ENCODE measurements around the gene HIVEP3. TPM values are rescaled to one million over a fixed set of nuclear protein-coding genes. Genes with fewer than 3 reads are reported as not detected.
A peak's percentile ranks its signal among the peaks of the same experiment; 100 is the strongest.

Gene HIVEP3
- total RNA-seq, 1 experiment from 2014 or later, result 0.32 TPM

DNA sequence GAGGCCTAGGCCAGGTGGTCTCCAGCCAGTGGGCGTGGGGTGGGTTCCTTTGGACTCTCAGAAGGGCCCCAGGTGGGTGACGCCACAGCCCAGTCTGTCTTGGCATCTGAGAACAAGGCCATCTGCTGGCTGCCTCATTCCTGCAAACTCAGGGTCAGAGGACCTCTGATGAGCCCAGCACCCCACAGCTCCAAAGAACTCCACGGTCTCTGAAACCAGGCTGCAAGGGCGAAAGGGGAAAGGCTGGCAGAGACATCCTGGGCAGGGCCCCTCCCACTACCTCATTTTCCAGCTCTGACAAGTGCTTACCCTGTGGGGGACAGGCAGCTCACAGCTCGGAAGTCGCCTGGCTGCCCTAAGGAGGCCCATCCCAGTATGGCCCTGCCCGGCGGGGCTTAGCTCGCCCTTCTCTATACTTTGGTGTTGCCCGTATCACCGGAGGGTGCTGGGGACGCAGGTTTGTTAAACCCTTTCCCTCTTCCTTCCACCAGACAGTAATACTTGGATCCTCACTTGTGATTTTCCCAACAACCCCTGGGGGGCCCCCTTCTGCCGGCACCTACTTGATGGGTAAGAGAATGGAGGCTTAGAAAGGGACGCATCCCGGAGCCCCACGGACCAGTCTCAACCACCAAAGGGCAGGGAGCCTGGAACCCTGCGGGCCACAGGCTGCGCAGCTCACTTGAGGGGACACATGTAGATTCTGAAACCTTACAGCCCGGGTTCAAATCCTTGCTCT lies 423.3 kb downstream of the HIVEP3 start:
- in situ Hi-C loops (cut with HindIII; ENCODE audit: low pct_unique_long_range_greater_than_20kb, low sequenced_read_pairs), result no loop called here
- peak; percentile 35 for DNase-seq (ENCODE audit: low read depth, low spot score)

DNA sequence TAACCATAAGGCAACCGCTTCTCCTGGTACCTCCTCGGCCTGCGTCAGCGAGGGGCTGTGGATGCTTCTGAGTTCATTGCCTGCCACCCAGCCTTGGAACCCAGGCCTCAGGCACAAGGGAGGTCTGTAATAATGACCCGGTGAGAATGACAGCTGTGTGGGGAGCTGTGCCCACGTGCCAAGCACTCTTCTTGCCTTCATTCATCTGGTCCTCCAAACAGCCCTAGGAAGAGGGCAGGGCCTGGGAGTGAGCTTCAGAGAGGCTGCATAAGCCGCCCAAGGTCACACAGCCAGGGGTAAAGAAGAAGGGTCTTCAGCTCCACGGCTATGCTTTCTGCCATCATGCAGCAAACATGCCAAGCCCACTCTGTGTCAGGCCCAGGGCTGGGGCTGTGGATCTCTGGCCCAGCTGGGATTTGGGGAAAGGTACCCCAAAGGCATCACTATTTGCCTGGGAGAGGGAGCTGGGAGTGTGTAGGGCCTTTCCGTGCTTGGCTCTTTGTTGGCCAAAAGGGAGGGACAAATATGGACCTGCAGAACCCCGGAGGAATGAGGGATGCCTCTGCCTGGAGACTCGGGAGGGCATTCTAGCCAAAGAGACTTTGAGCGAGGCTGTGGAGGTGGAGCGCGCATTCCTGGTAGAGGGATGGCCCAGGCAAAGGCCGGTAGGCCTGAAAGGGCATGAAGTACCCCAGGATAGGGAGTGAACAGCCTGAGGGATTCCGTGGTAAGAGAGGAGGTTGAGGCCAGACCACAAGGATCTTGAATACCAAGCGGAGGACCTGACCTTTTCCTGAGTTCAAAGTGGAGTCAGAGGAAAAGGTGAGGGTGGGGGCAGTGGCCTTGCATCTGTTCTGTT lies 424.1 kb downstream of the HIVEP3 start:
- DNase-seq (ENCODE audit: low read depth, low spot score), result no peak

DNA sequence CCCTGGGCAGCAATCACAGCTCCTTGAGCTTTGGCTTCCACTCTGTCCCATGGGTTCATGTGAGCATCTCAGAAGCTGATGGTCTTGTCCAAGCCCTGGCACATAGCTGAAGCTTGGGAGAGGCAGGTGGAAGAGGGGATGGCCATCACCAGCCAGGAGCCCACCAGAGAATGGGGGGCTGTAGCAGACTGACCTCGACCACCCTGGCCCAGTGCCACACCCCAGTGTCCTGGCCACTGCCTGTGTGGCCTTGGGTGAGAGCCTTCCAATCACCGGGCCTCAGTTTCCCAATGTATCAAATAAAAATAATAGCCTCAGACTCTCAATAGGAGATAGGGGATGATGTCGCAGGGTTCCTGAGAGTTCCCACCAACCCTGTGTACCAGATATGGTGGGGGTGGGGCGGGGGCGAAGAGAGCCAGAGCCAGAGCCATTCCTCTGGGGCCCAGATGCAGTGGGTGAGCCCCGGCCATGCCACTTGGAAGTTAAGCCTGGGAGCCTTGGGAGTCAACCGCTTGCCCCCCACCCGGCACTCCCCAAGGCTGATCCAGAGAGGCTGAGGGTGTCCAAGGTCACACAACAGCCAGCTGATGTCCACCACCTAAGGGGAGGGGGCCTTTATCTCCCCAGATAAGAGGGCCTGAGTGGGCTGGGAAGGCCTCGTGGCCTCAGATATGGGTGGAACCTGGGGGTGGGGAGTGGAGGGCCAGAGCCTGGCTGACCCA lies 424.9 kb downstream of the HIVEP3 start:
- no peak for DNase-seq (ENCODE audit: low read depth, low spot score)
- in situ Hi-C loops (cut with HindIII; ENCODE audit: low pct_unique_long_range_greater_than_20kb, low sequenced_read_pairs), result no loop called here

More for the DNA sequence above, 424.1 kb downstream of the HIVEP3 start:
- in situ Hi-C loops (cut with HindIII; ENCODE audit: low pct_unique_long_range_greater_than_20kb, low sequenced_read_pairs), result no loop called here

- no peak for DNase-seq (ENCODE audit: low read depth, low spot score)
- in situ Hi-C loops (cut with HindIII; ENCODE audit: low pct_unique_long_range_greater_than_20kb, low sequenced_read_pairs), result no loop called here
Observed at GRCh38 chr1:41493117-41493536, 425.6 kb downstream of the HIVEP3 start.

- in situ Hi-C loops (cut with HindIII; ENCODE audit: low pct_unique_long_range_greater_than_20kb, low sequenced_read_pairs), result no loop called here
- peak; percentile 65 for DNase-seq (ENCODE audit: low read depth, low spot score)
Observed at GRCh38 chr1:41492341-41492848, 426.3 kb downstream of the HIVEP3 start.

DNA sequence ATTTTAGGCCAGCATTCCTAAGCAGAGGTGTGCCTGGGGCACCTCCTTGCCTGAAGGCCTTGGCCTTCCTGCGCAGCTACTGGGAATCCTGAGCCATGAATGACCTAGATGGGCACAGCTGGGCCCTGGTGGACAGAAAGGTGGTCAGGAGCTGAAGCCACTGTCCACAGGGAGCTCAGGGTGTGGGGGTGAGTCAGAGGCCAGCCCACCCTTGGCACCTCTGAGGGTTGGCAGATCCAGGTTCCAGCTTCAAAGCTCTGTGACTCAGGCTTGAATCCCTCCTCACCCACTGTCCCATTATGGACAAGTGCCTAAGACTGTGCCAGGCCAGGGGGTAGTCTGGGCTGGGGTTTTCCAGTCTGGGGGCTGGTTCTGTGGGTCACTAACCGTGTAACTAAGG lies 427.8 kb downstream of the HIVEP3 start:
- in situ Hi-C loops (cut with HindIII; ENCODE audit: low pct_unique_long_range_greater_than_20kb, low sequenced_read_pairs), result no loop called here
- DNase-seq (ENCODE audit: low read depth, low spot score), result no peak

GRCh38 chr1:41489561-41489960 lies 429.2 kb downstream of the HIVEP3 start:
- in situ Hi-C loops (cut with HindIII; ENCODE audit: low pct_unique_long_range_greater_than_20kb, low sequenced_read_pairs), result no loop called here
- DNase-seq (ENCODE audit: low read depth, low spot score), result no peak

DNA sequence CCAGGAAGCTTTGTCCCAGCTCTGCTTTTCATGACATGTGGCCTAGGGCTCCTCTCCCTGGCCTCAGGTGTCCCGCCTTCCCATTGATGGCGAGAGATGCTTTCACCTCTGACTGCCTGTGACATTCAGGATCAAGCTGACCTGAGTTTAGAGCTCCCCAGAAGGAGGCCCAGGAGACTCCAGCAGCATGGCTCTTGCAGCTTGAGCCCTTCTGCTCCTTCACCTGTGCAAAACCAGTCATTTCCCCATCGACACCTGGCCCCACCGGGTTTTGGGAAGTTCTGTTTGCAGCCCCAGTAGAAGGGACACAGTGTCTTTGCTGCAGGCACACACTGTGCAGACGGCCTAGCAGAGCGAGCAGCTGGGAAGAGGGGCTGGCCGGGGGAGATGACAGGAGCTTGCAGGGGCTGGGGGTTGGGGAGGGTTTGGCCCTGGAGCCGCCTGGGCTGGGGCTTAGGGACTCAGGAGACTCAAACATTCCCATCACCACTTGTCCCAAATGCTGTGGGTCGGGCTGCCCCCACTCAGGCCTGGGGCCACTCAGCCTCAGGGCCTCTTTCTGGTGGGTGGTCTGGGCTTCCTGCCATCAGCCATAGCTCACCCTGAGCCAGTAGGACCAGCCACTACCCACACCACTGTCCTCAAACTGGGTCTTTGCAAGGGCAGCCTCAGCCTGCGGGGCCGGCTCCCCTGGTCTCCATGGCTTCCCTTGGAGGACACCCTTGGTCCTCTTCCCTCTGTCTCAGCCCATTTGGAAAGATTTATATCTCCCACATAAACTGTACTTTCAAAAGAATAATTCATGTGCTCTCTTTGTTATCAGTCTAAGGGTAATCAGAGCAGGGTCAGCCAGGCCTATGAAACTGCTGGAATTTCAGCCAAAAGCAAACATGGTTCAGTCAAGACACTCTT lies 430.4 kb downstream of the HIVEP3 start:
- in situ Hi-C loops (cut with HindIII; ENCODE audit: low pct_unique_long_range_greater_than_20kb, low sequenced_read_pairs), result no loop called here
- no peak for DNase-seq (ENCODE audit: low read depth, low spot score)

- no peak for DNase-seq (ENCODE audit: low read depth, low spot score)
- in situ Hi-C loops (cut with HindIII; ENCODE audit: low pct_unique_long_range_greater_than_20kb, low sequenced_read_pairs), result no loop called here
Observed at GRCh38 chr1:41487126-41488039, 431.3 kb downstream of the HIVEP3 start.

GRCh38 chr1:41486371-41487125 lies 432.2 kb downstream of the HIVEP3 start:
- DNase-seq (ENCODE audit: low read depth, low spot score), result no peak
- in situ Hi-C loops (cut with HindIII; ENCODE audit: low pct_unique_long_range_greater_than_20kb, low sequenced_read_pairs), result no loop called here

- in situ Hi-C loops (cut with HindIII; ENCODE audit: low pct_unique_long_range_greater_than_20kb, low sequenced_read_pairs), result no loop called here
- DNase-seq (ENCODE audit: low read depth, low spot score), result no peak
Observed at GRCh38 chr1:41486053-41486370, 432.7 kb downstream of the HIVEP3 start.

DNA sequence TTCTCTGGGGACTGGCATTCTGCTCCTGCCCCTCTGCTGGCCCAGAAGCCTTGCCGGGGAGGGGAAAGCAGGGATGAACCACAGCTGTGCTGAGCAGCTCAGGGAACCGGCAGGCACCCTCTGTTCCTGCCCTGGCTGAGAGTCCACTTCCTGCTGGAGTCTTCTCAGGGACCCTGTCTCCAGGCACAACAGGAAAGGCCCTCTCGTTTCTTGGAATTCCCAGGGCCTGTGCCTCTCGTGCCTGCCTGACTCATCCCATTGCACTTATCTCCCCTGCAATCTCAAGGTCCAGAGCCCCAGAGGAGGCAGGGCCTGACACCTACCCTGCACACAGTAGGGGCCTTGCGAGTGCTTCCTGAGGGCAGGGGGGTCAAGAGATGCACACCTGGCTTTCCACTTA lies 433.1 kb downstream of the HIVEP3 start:
- DNase-seq (ENCODE audit: low read depth, low spot score), result no peak
- in situ Hi-C loops (cut with HindIII; ENCODE audit: low pct_unique_long_range_greater_than_20kb, low sequenced_read_pairs), result no loop called here

GRCh38 chr1:41484402-41485241 lies 434.1 kb downstream of the HIVEP3 start, which contains the start of gene EDN2:
Gene EDN2 (minus strand): TSS chr1:41484683. CDS start chr1:41484601, 82 bp downstream.
- in situ Hi-C loops (cut with HindIII; ENCODE audit: low pct_unique_long_range_greater_than_20kb, low sequenced_read_pairs), result no loop called here
- no peak for DNase-seq (ENCODE audit: low read depth, low spot score)

DNA sequence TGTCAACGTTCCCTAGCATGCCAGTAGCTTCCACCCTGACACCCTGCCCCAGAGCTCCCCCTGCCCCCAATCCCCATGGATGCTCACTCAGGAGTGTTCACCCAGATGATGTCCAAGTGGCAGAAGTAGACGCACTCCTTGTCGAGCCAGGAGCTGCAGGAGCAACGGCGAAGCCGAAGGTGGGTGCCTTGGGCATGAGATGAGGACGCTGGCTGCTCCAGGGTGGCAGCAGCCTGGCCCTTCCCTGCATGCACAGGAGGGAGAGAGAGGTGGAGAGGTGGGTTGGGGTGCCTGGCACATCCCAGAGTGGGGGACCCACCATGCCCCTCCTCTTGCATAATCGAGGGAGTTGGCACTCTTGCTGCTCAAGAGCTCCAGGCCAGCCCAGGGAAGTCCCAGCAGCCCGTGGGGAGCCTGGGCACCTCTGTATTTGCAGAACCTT lies 434.7 kb downstream of the HIVEP3 start:
- DNase-seq (ENCODE audit: low read depth, low spot score), result no peak
- in situ Hi-C loops (cut with HindIII; ENCODE audit: low pct_unique_long_range_greater_than_20kb, low sequenced_read_pairs), result no loop called here
